IMR-90 (cell line): Measurements from ENCODE around the gene ASB4. TPM values are rescaled to one million over a fixed set of nuclear protein-coding genes. Genes with fewer than 3 reads are reported as not detected.

Source experiments
- ATAC-seq: fragments of 200-7000 bp; cut with Tn5 transposase; 2 replicates; pipeline ENCODE4 v1.9.1; 2020; ENCODE audit warnings: low read depth, mild to moderate bottlenecking, moderate library complexity
- BruUV-seq: library from RNA; stranded (reverse); fragments of 400-500 nt; replicated peaks from 2 replicates; lab custom pipeline; 2021; lab: Mats Ljungman, UMichigan
- CTCF ChIA-PET: fragments of 300-600 bp; formaldehyde crosslinking; extraction: SDS; loops from one replicate; lab custom pipeline; 2021; ENCODE audit warnings: antibody characterized with exemption; lab: Yijun Ruan, JAX
- POLR2A ChIA-PET: fragments of 300-600 bp; sonication (Branson Sonifier 250); formaldehyde crosslinking; loops from one replicate; lab custom pipeline; 2022; ENCODE audit warnings: antibody characterized with exemption; ENCODE audit not compliant: unreplicated experiment; lab: Charles Lee
- DNase-seq: peaks from one replicate; pipeline ENCODE4 v3.0.0; 2013
- H2AFZ ChIP-seq: replicated peaks from 2 replicates; pipeline ENCODE3; 2013; ENCODE audit warnings: low read length, mild to moderate bottlenecking; ENCODE audit not compliant: poor library complexity
- H2AK5ac ChIP-seq: 2 replicates; pipeline ENCODE4 v1.6.1; 2013; ENCODE audit warnings: low read depth, low read length, inconsistent platforms
- H2AK9ac ChIP-seq: replicated peaks from 2 replicates; pipeline ENCODE3; 2013; ENCODE audit warnings: mild to moderate bottlenecking, low read depth, low read length, moderate library complexity; ENCODE audit not compliant: poor library complexity
- H2BK120ac ChIP-seq: 2 replicates; pipeline ENCODE4 v1.6.1; 2013; ENCODE audit warnings: low read depth, low read length, inconsistent platforms
- H2BK15ac ChIP-seq: 3 replicates; pipeline ENCODE4 v1.6.1; 2013; ENCODE audit warnings: low read depth, low read length, inconsistent platforms
- H2BK20ac ChIP-seq: 2 replicates; pipeline ENCODE4 v1.6.1; 2013; ENCODE audit warnings: low read depth, mild to moderate bottlenecking, inconsistent platforms, low read length, moderate library complexity
- H2BK5ac ChIP-seq: 2 replicates; pipeline ENCODE4 v1.6.1; 2013; ENCODE audit warnings: mild to moderate bottlenecking, low read depth, low read length, inconsistent platforms; ENCODE audit not compliant: poor library complexity, severe bottlenecking
- H3K14ac ChIP-seq: replicated peaks from 2 replicates; pipeline ENCODE4 v1.6.1; 2013; ENCODE audit warnings: low read depth, low read length, inconsistent platforms
- H3K18ac ChIP-seq: 2 replicates; pipeline ENCODE4 v1.6.1; 2013; ENCODE audit warnings: low read depth, low read length, control low read depth
- H3K23ac ChIP-seq: 2 replicates; pipeline ENCODE4 v1.6.1; 2013; ENCODE audit warnings: low read depth, low read length, inconsistent platforms
- H3K27ac ChIP-seq: 2 replicates; pipeline ENCODE4 v1.5.1; 2013; ENCODE audit warnings: mild to moderate bottlenecking, control low read depth, low read length; ENCODE audit not compliant: insufficient read depth
- H3K27me3 ChIP-seq: 2 replicates; pipeline ENCODE4 v1.6.1; 2013; ENCODE audit warnings: low read length; ENCODE audit not compliant: control insufficient read depth, insufficient read depth
- H3K36me3 ChIP-seq: 2 replicates; pipeline ENCODE4 v1.6.1; 2013; ENCODE audit warnings: low read length, mixed read lengths; ENCODE audit not compliant: control insufficient read depth, insufficient read depth
- H3K4ac ChIP-seq: 2 replicates; pipeline ENCODE4 v1.6.1; 2013; ENCODE audit warnings: low read depth, low read length, inconsistent platforms
- H3K4me1 ChIP-seq: 2 replicates; pipeline ENCODE4 v1.6.1; 2013; ENCODE audit warnings: low read length, mixed read lengths; ENCODE audit not compliant: control insufficient read depth, insufficient read depth
- H3K4me2 ChIP-seq: 2 replicates; pipeline ENCODE4 v1.6.1; 2013; ENCODE audit warnings: low read depth, mild to moderate bottlenecking, control low read depth, low read length, moderate library complexity
- H3K4me3 ChIP-seq: 2 replicates; pipeline ENCODE4 v1.5.1; 2013; ENCODE audit warnings: low read depth, mild to moderate bottlenecking, control low read depth, low read length, moderate library complexity; ENCODE audit not compliant: insufficient read depth
- H3K56ac ChIP-seq: 2 replicates; pipeline ENCODE4 v1.6.1; 2013; ENCODE audit warnings: low read length, inconsistent platforms; ENCODE audit not compliant: insufficient read depth; ENCODE audit errors: extremely low read depth
- H3K79me1 ChIP-seq, 2 experiments: 2 replicates each; pipeline ENCODE4 v1.6.1; 2013; ENCODE audit warnings: low read length in 2 of 2, inconsistent platforms in 1 of 2, low read depth in 1 of 2
- H3K9ac ChIP-seq: 2 replicates; pipeline ENCODE4 v1.6.1; 2013; ENCODE audit warnings: low read depth, low read length, control low read depth
- H3K9me1 ChIP-seq: 2 replicates; pipeline ENCODE4 v1.6.1; 2013; ENCODE audit warnings: low read length, inconsistent platforms; ENCODE audit not compliant: insufficient read depth
- H3K9me3 ChIP-seq: 2 replicates; pipeline ENCODE4 v1.6.1; 2013; ENCODE audit warnings: low read length; ENCODE audit not compliant: control insufficient read depth, insufficient read depth
- H4K20me1 ChIP-seq: 2 replicates; pipeline ENCODE4 v1.6.1; 2013; ENCODE audit warnings: low read length, inconsistent platforms; ENCODE audit not compliant: insufficient read depth
- H4K5ac ChIP-seq: 2 replicates; pipeline ENCODE4 v1.6.1; 2013; ENCODE audit warnings: mild to moderate bottlenecking, low read depth, low read length, control low read depth
- H4K8ac ChIP-seq, 2 experiments: 2 replicates each; pipeline ENCODE4 v1.6.1; 2013; ENCODE audit warnings: low read depth in 2 of 2, low read length in 2 of 2, control low read depth in 1 of 2, inconsistent platforms in 1 of 2
- H4K91ac ChIP-seq: 2 replicates; pipeline ENCODE4 v1.6.1; 2013; ENCODE audit warnings: low read depth, low read length, inconsistent platforms; ENCODE audit not compliant: insufficient read depth
- CHD1 ChIP-seq: IDR thresholded peaks from 2 replicates; pipeline ENCODE4 v1.6.1; 2012; ENCODE audit warnings: low read depth, low read length, improper control_type of control experiment
- WGBS, 2 experiments: methylation state at CpG; one replicate each; pipeline versions ENCODE4 v1.1.5 to v1.1.7; 2013; ENCODE audit warnings: missing lambda C conversion rate in 2 of 2; ENCODE audit not compliant: insufficient read length in 1 of 2; ENCODE audit errors: extremely low coverage in 2 of 2; 5-methylcytosine and 5-hydroxymethylcytosine counted together
- dilution Hi-C: fragments of 300-500 bp; cut with HindIII; formaldehyde crosslinking; loops from one replicate; pipeline ENCODE4 v1.14.3; 2018; ENCODE audit warnings: low sequenced_read_pairs; ENCODE audit not compliant: unreplicated experiment
- in situ Hi-C: fragments of 300-500 bp; cut with MboI; formaldehyde crosslinking; loops from 3 replicates; pipeline ENCODE4 v1.14.3; 2019; ENCODE audit warnings: low sequenced_read_pairs, inconsistent platforms, mixed read lengths
- intact Hi-C: fragments of 100-400 bp; cut with micrococcal nuclease; formaldehyde crosslinking; loops from 2 replicates; pipeline ENCODE4 v1.10.0; 2022
- polyA plus RNA-seq, 3 experiments: library from polyadenylated mRNA; depleted of rRNA; stranded (reverse); fragments of >200 nt; gene quantifications; 2 replicates each; pipeline ENCODE4 v1.2.3, GENCODE V29; 2012; ENCODE audit warnings: low replicate concordance in 1 of 3
- total RNA-seq: library from RNA; depleted of rRNA; stranded (reverse); fragments of >200 nt; gene quantifications from 2 replicates; pipeline ENCODE4 v1.2.3, GENCODE V29; 2012

ASB4 gene
- total and polyA plus RNA-seq, 2 of the 4 experiments (the other 2 are of a cell fraction): not detected

DNA sequence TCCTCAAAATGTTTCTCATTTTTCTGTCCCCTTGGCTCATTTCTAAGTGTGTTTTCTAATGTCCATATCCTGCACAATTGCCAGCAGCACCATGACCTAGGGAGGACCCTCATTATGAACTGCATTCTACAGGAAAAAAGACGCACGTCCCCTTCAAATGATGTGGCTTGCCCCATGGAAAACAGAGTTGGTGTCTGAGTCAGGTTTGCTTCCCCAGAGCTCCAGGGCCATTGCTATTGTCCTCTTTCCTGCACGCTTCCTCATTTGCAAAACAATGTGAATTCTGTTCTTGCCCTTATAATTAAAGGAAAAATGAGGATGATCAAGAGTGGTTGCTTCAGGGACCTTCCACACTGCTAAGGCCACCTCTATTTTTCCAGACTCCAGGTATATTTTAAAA is 14.7 kb upstream of the ASB4 start:
- Histone ChIP-seq H3K4me1 (no peaks in the 10 kb centered on the region), H3K9me3 (no peaks in the 10 kb centered on the region), H3K27me3 (peaks cover 15% of the 10 kb centered on the region), H3K36me3 (no peaks in the 10 kb centered on the region), H3K56ac (no peak overlapping the region), H2BK5ac (no peak overlapping the region), H3K23ac (no peak overlapping the region), H3K27ac (no peak overlapping the region), H4K5ac (no peak overlapping the region), H2BK120ac (no peak overlapping the region), H2AFZ (no peak overlapping the region), H3K79me1 (no peaks in the 10 kb centered on the region), H2BK20ac (no peak overlapping the region), H3K18ac (no peak overlapping the region), H3K14ac (no peak overlapping the region), H2AK9ac (no peak overlapping the region), H3K4ac (no peak overlapping the region), H2BK15ac (no peak overlapping the region), H3K4me3 (no peak overlapping the region), H4K8ac (no peak overlapping the region), H3K9me1 (no peaks in the 10 kb centered on the region), H3K9ac (no peak overlapping the region), H2AK5ac (no peak overlapping the region), H4K20me1 (no peaks in the 10 kb centered on the region), H4K91ac (no peak overlapping the region), H3K4me2 (no peak overlapping the region)
- BruUV-seq: no TSS peak
- POLR2A ChIA-PET: no interaction called here
- dilution Hi-C loops: no loop called here
- DNase-seq (no peak), ATAC-seq (no peak)
- in situ Hi-C loops: loop anchor here (10.0 kb wide), 2 partner anchors 276 to 1016 kb away; no protein-coding TSS in a partner anchor
- CTCF ChIA-PET: no interaction called here
- TF ChIP-seq CHD1: no peak
- WGBS, 2 experiments: 60% methylated on average over 2 of the region's 3 CpGs; no CpG with 5 or more reads in 1 of the 2 experiments
- intact Hi-C loops: no loop called here
